Fibroblast of the aortic adventitia (primary cell): ENCODE measurements around the gene MTF1. TPM values are rescaled to one million over a fixed set of nuclear protein-coding genes. Genes with fewer than 3 reads are reported as not detected.
"Not testable (repeated sequence)": the region's sequence is repeated elsewhere in the genome, so short reads cannot be mapped to it uniquely, and the experiment has no call there.

ENCODE experiments used
- DNase-seq: peaks from one replicate; pipeline ENCODE4 v3.0.0-alpha.2; 2010; ENCODE audit warnings: low read depth
- H3K4me3 ChIP-seq: 2 replicates; pipeline ENCODE4 v1.5.1; 2011; ENCODE audit warnings: low read depth, mild to moderate bottlenecking, control low read depth, low read length, moderate library complexity
- CTCF ChIP-seq: IDR thresholded peaks from 2 replicates; pipeline ENCODE4 v1.5.1; 2011; ENCODE audit warnings: mild to moderate bottlenecking, low read length, control low read depth, inconsistent platforms; ENCODE audit not compliant: insufficient read depth
- total RNA-seq: library from RNA; depleted of rRNA; stranded (reverse); fragments of >200 nt; gene quantifications from 2 replicates; pipeline ENCODE4 v1.2.3, GENCODE V29; 2012; ENCODE audit warnings: low replicate concordance

The MTF1 gene
- total RNA-seq: 4.7 and 7.4 TPM in 2 replicates

GRCh38 chr1:37859507-37860345 is at the start of gene MTF1:
Gene MTF1, minus strand, starts transcription at chr1:37859592. Its CDS starts 1,934 bp downstream, at chr1:37857658.
- peak within 1 kb of the TSS; percentile 84 for H3K4me3 ChIP-seq
- TF ChIP-seq CTCF: peak; percentile 87

GRCh38 chr1:37908531-37908930 is 49.1 kb upstream of the MTF1 start:
- DNase-seq: not testable (repeated sequence)

More at GRCh38 chr1:37859507-37860345, at the start of gene MTF1:
- DNase-seq: peak; percentile 95

GRCh38 chr1:37907416-37908125 is 48.2 kb upstream of the MTF1 start:
- H3K4me3 ChIP-seq, DNase-seq: not testable (repeated sequence)

More at GRCh38 chr1:37908531-37908930, 49.1 kb upstream of the MTF1 start:
- not testable (repeated sequence) for H3K4me3 ChIP-seq

- DNase-seq, H3K4me3 ChIP-seq: not testable (repeated sequence)
Observed at GRCh38 chr1:37906591-37906990, 47.2 kb upstream of the MTF1 start.

GRCh38 chr1:37905727-37906126 is 46.3 kb upstream of the MTF1 start:
- no peak for TF ChIP-seq CTCF
- no peak for DNase-seq
- H3K4me3 ChIP-seq: no peak overlapping the region

- not testable (repeated sequence) for DNase-seq, H3K4me3 ChIP-seq
Observed at GRCh38 chr1:37903921-37904320, 44.5 kb upstream of the MTF1 start.

GRCh38 chr1:37902983-37903382 is 43.6 kb upstream of the MTF1 start:
- no peak for TF ChIP-seq CTCF
- no peak for DNase-seq
- H3K4me3 ChIP-seq: no peak overlapping the region

- H3K4me3 ChIP-seq: no peak overlapping the region
- no peak for TF ChIP-seq CTCF
Observed at GRCh38 chr1:37901893-37902225, 42.5 kb upstream of the MTF1 start.

More at GRCh38 chr1:37901893-37902225, 42.5 kb upstream of the MTF1 start:
- DNase-seq: no peak
